GM18505 (cell line): ENCODE results near the gene MYL6.

ENCODE experiments used
- ATAC-seq: cut with Tn5 transposase; IDR thresholded peaks from one replicate; pipeline ENCODE4 v1.9.1; 2021; ENCODE audit not compliant: unreplicated experiment
- POLR2A ChIP-seq: IDR thresholded peaks from 4 replicates; pipeline ENCODE4 v1.6.1; 2011; ENCODE audit warnings: borderline replicate concordance; ENCODE audit not compliant: insufficient read depth, insufficient read length; ENCODE audit errors: extremely low read depth

MYL6 gene

DNA sequence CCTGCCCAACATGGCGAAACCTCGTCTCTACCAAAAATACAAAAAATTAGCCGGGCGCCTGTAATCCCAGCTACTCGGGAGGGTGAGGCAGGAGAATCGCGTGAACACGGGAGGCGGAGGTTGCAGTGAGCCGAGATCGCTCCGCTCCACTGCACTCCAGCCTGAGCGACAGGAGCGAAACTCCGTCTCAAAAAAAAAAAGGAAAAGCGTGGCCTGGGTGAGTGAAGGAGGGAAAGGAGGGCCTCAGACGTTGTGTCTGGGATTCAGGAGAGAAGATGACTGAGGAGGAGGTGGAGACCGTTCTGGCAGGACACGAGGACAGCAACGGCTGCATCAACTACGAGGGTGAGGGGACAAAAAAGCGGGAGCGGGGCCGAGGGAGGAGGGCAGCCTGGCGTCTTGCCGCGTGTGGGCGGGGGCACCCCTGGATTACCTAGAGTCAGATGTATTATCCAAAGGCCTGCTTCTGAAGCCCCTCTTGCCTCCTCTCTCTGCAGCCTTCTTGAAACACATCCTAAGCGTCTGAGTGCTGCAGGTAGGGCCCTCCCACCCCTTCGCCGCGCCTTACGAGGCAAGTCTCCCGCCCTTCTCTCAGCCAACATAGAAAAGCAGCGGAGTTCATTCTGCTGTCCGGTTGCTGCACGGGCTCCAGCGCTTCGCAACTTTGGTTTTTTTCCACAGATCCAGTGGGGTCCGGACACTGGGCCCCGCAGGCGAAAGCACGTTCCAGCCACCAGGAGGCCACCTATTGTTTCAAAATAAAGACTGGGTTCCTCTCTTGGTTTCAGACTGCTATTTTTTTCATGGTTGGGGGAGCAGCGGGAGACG, 744 bp upstream of the MYL6 start:
- TF ChIP-seq POLR2A: no peak
- ATAC-seq: peak; percentile 36

DNA sequence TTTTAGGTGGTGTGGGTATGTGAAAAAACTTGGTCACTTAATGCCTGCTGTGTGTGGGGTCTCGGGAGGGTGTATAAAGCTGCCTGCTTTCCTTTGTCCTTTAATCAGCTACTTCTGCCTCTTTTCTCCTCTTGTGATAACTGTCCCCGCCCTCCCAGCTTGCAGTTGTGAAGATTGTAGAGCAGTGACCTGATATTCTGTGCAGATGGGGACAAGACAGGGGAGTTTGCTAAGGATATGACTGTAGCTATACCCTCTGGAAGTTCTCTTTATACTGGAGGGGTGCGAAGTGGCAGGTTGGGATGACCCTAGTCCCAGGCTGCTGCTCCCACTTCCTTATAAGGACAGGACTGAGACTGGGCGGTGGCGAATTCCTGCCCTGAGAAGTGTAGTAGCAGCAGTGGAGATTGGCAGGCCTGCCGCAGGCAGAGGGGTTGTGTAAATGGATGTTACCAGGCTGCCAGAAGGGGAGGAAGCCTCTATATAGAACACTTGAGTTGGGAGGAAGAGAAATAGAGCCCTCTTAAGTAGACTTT, 835 bp downstream of the MYL6 start:
- TF ChIP-seq POLR2A: peak; percentile 34
- ATAC-seq: no peak

DNA sequence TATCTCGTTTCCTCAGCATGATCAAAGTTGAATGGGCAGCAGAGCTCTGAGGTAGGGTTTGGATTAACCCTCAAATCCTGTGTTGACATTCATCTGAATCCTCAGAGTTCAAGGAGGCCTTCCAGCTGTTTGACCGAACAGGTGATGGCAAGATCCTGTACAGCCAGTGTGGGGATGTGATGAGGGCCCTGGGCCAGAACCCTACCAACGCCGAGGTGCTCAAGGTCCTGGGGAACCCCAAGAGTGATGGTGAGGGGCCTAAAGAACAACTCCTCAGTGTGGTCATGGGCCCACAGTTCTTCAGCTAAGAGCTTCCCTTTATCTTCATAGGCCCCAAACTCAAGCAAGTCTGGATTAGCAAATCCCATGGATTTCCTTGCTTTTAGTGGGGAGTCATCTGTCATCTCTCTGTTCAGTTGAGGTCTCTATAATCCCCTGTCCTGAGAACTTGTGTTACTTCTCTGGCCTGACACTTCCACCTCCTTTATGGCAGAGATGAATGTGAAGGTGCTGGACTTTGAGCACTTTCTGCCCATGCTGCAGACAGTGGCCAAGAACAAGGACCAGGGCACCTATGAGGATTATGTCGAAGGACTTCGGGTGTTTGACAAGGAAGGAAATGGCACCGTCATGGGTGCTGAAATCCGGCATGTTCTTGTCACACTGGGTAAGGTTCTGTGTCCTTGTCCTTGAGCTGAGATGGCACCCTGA, 1.5 kb downstream of the MYL6 start:
- TF ChIP-seq POLR2A: peak; percentile 7
- no peak for ATAC-seq

DNA sequence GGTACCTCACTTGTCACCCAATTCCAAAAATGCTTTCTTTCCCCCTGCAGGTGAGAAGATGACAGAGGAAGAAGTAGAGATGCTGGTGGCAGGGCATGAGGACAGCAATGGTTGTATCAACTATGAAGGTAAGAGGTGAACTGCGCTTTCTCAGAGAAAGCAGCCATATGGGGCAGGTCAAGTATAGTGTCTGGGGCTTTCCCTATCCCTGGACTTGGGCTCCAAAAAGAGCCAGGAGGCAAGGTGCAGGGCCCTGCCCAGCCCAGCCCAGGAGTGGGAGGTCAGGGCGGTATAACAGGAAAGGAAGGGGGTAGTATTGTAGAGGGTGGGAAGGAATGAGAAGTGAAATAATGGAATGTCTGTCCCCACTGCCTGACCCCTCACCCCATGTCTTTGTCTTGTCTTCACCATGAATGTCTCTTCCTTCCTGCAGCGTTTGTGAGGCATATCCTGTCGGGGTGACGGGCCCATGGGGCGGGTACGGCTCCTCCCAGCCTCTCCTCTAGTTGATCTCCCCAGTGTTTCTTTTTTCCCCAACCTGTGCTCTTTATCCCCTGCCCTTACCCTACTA, 2.1 kb downstream of the MYL6 start:
- peak; percentile 49 for TF ChIP-seq POLR2A
- ATAC-seq: no peak

DNA sequence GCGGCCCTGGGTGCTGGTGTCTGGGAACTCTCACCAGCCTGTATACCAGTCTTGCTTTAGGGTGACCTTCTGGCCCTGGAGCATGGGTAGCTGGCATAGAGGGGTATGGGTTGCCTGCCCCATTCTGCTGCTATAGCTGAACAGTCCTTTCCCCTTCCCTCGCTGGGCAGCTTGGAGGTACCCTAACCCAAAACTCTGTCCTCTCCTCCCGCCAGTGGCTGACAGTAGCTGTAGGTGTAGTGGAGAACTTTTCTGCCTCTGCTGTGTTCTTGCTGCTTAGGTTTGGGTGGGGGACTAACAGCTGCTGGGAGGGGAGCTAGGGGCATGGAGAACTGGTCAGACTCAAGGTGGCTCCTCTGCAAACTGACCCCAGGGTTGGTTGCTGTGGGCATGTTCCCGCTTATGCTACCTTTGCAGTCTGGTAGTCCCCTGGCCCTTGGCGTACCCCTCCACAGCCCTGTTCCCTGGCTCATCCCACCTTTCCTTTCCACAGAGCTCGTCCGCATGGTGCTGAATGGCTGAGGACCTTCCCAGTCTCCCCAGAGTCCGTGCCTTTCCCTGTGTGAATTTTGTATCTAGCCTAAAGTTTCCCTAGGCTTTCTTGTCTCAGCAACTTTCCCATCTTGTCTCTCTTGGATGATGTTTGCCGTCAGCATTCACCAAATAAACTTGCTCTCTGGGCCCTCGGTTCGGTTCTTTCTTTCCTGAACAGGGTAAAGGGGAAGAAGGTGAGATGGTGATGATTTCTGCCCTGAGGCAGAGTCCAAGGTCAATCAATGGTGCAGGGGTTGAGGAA, 2.9 kb downstream of the MYL6 start:
- ATAC-seq: no peak
- TF ChIP-seq POLR2A: peak; percentile 38

DNA sequence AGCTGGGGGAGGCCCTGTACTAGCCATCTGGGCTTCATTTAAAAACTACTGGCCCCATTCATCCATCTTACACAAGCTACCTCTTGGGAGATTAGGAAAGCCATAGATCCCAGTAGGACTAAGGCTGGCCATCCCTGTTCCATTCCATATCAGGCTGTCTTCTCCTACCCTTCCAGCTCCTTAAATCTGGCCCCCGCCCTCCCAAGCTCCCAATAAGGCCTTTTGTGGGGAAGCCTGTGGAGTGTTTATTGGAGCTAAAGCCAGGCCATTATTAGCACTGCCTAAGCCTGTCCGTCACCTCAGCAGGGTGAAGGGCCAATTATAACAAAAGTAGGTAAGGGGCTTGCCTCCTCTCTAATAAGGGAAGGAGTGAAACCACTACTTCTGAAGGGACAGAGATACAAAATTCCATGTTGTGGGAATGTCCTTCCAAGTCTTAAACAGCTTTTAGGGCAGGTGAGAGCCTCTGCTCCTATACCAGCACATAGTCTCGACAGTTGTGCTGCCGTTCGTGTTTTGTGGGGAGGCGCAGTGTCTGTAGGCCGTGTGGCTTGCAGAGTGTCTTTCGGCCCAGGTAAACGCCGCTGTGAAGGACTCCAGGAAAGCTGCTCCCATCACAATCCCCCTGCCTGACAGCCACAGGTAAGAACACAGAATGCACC, 3.7 kb downstream of the MYL6 start:
- ATAC-seq: no peak
- no peak for TF ChIP-seq POLR2A

DNA sequence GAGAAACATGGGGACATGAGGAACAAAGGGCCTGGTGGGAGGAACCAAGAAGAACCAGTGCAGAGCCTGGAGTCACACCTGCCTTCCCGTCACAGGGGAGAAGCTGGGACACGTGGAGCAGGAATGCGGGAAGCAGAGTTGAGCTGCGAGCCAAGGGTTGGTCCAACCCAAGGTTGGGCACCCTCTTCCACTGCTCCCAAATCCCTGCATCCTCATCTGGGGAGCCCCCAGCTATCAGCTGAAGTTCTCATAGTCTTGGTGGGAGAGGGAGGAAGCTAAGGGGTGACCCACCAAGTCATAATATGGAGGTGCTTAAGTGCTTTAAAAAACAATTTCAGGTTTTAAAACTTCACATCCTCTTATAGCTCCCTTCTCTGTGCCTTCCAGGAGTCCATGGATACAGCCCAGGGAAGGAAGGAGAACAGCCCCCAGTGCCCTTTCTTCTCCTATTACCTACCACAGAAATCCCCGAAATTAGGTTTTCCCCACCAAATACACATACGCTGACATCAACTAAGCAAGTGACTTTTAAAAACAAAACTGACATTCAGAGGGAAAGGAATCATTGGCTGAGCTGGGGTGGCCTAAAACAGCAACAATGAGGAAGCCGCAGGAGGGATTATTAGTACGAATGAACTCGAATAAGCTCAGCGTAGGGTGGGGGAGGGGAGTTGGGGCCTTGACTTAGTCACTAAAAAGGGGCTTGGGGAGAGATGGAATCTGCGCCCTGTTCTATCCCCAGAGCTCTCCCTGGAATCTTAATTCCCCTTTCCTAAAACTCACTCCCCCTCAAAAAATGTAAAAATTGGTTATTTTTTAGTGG, 4.5 kb downstream of the MYL6 start:
- no peak for ATAC-seq
- TF ChIP-seq POLR2A: peak; percentile 27

DNA sequence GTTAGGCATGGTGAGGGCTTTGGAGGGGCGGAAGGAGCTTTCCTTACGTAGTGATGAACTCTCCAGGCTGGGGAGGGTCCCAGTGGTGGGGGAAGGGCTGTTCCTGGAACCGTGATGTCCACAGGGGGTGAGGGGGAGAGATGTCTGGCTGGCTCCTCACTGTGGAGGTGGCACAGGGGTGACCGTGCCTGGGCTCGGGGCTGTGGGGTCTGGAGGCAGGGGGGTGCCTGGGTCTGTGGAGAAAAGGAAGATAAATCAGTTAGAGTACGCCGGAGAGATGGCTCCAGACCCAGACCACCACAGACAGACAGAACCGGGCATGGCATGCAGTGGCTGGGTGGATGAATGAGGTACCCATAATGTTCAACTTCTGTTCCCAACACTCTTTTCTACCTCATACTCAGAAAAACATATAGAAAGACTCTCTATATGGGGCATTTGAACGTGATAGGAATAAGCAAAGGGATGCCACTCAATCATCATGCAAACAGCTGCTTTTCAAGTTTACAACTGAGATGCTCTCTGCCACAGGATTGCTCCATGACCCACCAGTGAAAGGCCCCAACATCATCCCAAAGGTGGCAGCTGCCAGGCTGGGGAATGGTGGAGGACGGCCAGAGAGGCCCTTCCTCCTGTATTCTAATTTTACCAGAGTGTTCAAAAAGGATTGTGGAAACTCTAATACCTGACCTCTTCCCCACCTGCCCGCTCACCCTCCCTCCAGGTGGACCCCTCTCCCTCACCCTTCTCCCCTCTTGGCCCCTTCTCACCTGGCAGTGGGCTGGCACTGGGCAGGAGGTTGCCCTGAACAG, 5.6 kb downstream of the MYL6 start:
- no peak for ATAC-seq
- TF ChIP-seq POLR2A: no peak

DNA sequence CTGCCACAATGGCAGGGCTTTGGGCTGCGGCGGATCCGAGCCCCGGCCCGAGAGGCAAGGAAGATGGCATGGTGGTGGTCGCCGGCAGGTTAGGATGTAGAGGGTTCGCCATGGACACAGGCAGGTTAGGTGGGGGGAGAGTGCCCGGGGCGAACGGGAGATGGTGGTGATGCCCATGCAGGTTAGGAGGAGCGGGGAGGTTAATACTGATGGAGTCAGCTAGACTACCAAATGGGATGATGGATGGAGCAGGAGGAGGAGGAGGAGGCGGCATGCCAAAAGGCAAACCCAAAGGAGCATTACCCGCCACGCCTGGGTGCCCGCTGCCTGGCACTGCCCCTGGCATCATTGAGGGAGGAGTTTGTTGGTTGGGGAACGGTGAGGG, 6.2 kb downstream of the MYL6 start:
- TF ChIP-seq POLR2A: no peak
- ATAC-seq: no peak

DNA sequence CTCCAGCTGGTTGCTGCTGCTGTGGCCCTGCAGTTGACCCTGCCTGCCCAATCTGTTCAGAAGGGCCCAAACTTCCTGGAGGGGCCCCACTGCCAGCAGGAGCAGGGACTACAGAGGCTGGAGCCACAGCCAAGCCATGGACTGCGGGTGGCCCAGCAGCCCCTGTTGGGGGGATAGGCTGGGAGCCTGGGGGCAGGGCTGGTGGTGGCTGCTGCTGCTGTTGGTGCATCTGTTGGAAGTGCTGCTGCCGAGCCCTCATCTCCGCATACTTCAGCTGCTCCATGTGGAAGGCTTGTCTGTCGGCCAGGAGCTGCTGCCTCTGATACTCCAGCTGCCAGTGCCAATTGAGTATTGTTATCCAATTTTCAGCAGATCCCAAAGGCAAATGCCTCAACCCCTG, 7.2 kb downstream of the MYL6 start:
- no peak for ATAC-seq
- no peak for TF ChIP-seq POLR2A

DNA sequence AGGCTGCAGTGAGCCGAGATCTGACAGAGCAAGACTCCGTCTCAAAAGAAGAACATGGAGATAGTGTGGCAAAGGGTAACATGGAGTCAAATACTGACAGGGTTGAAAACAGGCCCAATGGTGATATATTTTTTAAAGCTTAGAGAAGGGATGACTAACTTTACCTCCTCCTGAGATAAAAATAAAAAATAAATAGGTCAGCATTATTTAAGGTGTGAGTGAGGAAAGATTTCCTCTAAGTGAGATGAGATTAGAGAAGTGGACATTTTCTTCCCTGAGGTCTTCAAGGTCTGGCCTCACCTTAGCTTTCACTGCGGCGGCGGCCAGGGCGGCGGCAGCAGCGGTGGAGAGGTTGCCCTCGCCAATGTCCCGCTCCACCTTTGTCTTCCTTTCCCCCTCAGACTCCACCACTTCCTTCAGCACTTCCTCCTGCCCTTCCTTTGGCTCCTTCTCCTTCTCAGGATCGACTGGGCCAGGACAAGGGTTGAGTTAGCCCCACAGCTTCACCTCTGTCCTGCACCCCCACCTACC, 11.1 kb downstream of the MYL6 start:
- no peak for ATAC-seq
- TF ChIP-seq POLR2A: no peak
